ENCODE data around the gene OOSP4B. TPM values are rescaled to one million over a fixed set of nuclear protein-coding genes. Genes with fewer than 3 reads are reported as not detected.

Gene OOSP4B
- polyA plus RNA-seq, 1 donor from 2014 or later = not detected

Other genes starting within 250 kb of the OOSP4B start
- 82.6 TPM for gene MRPL16, start 206.4 kb upstream of the OOSP4B start, polyA plus RNA-seq
- gene CBLIF, start 171.7 kb upstream of the OOSP4B start, polyA plus RNA-seq = not detected
- not detected for gene TCN1, start 150.7 kb upstream of the OOSP4B start, polyA plus RNA-seq
- not detected for gene OOSP3, start 138.4 kb upstream of the OOSP4B start, polyA plus RNA-seq
- not detected for gene OOSP1, start 78.7 kb upstream of the OOSP4B start, polyA plus RNA-seq
- gene OOSP4A, start 53.1 kb upstream of the OOSP4B start, polyA plus RNA-seq = not detected
- not detected for gene OOSP2, start 23.2 kb downstream of the OOSP4B start, polyA plus RNA-seq
- not detected for gene MS4A3, start 39.5 kb downstream of the OOSP4B start, polyA plus RNA-seq
- gene MS4A2, start 71.5 kb downstream of the OOSP4B start, polyA plus RNA-seq = not detected
- 2.4 TPM for gene MS4A6A, start 165.9 kb downstream of the OOSP4B start, polyA plus RNA-seq
- not detected for gene MS4A4E, start 226.0 kb downstream of the OOSP4B start, polyA plus RNA-seq

Data from IgD-negative memory B cell (primary cell).